ENCODE measurements around the gene PRG2.

The PRG2 gene

GRCh38 chr11:57353852-57354251 is 36.6 kb downstream of the PRG2 start:
- Histone ChIP-seq H3K4me2 (ENCODE audit: low read depth, low read length, poor library complexity, severe bottlenecking) (no peak overlapping the region), H3K9me2 (replicated peaks; ENCODE audit: insufficient read depth, low read length) (no peaks in the 10 kb centered on the region), H3K9me3 (ENCODE audit: insufficient read depth, low read length) (no peaks in the 10 kb centered on the region; the same call in 1 of the 2 replicates), H4K20me1 (ENCODE audit: low read depth, low read length) (no peaks in the 10 kb centered on the region), H3K27me3 (ENCODE audit: low read length) (no peaks in the 10 kb centered on the region), H3K36me3 (ENCODE audit: low read length) (no peaks in the 10 kb centered on the region), H3K9ac (ENCODE audit: low read length) (no peak overlapping the region), H3K4me3 (ENCODE audit: insufficient read depth, low read length, poor library complexity, severe bottlenecking) (no peak overlapping the region), H2AFZ (ENCODE audit: low read depth, low read length, severe bottlenecking) (no peak overlapping the region), H3K27ac (ENCODE audit: low read depth, low read length) (no peak overlapping the region), H3K79me2 (ENCODE audit: insufficient read depth, low read length) (no peaks in the 10 kb centered on the region), H3F3A (ENCODE audit: insufficient read depth) (no peaks in the 10 kb centered on the region)
- TF ChIP-seq CTCF (IDR thresholded peaks at IDR 0.05; ENCODE audit: insufficient read depth, low read length, poor library complexity, severe bottlenecking) = no peak
- TF ChIP-seq EZH2phosphoT487 (conservative IDR thresholded peaks at IDR 0.05; ENCODE audit: low read length) = no peak

GRCh38 chr11:57353446-57353845 is 37.0 kb downstream of the PRG2 start:
- H3K4me2 ChIP-seq (ENCODE audit: low read depth, low read length, poor library complexity, severe bottlenecking) = no peak overlapping the region
- no peak overlapping the region for H2AFZ ChIP-seq (ENCODE audit: low read depth, low read length, severe bottlenecking)
- no peaks in the 10 kb centered on the region for H3K27me3 ChIP-seq (ENCODE audit: low read length)
- no peaks in the 10 kb centered on the region for H3F3A ChIP-seq (ENCODE audit: insufficient read depth)
- no peak for TF ChIP-seq EZH2phosphoT487 (conservative IDR thresholded peaks at IDR 0.05; ENCODE audit: low read length)
- no peak for TF ChIP-seq CTCF (IDR thresholded peaks at IDR 0.05; ENCODE audit: insufficient read depth, low read length, poor library complexity, severe bottlenecking)
- no peak overlapping the region for H3K27ac ChIP-seq (ENCODE audit: low read depth, low read length)
- H3K36me3 ChIP-seq (ENCODE audit: low read length) = no peaks in the 10 kb centered on the region
- H3K79me2 ChIP-seq (ENCODE audit: insufficient read depth, low read length) = no peaks in the 10 kb centered on the region
- H3K4me3 ChIP-seq (ENCODE audit: insufficient read depth, low read length, poor library complexity, severe bottlenecking) = no peak overlapping the region
- H3K9me3 ChIP-seq (ENCODE audit: insufficient read depth, low read length) = no peaks in the 10 kb centered on the region; the same call in 1 of the 2 replicates
- no peaks in the 10 kb centered on the region for H3K9me2 ChIP-seq (replicated peaks; ENCODE audit: insufficient read depth, low read length)
- H3K9ac ChIP-seq (ENCODE audit: low read length) = no peak overlapping the region
- H4K20me1 ChIP-seq (ENCODE audit: low read depth, low read length) = no peaks in the 10 kb centered on the region

- H3K9ac ChIP-seq (ENCODE audit: low read length) = no peak overlapping the region
- no peak for TF ChIP-seq CTCF (IDR thresholded peaks at IDR 0.05; ENCODE audit: insufficient read depth, low read length, poor library complexity, severe bottlenecking)
- TF ChIP-seq EZH2phosphoT487 (conservative IDR thresholded peaks at IDR 0.05; ENCODE audit: low read length) = no peak
- no peak overlapping the region for H3K4me3 ChIP-seq (ENCODE audit: insufficient read depth, low read length, poor library complexity, severe bottlenecking)
- H3K36me3 ChIP-seq (ENCODE audit: low read length) = no peaks in the 10 kb centered on the region
- H3K27me3 ChIP-seq (ENCODE audit: low read length) = no peaks in the 10 kb centered on the region
- H3K27ac ChIP-seq (ENCODE audit: low read depth, low read length) = no peak overlapping the region
- H3K4me2 ChIP-seq (ENCODE audit: low read depth, low read length, poor library complexity, severe bottlenecking) = no peak overlapping the region
- no peak overlapping the region for H2AFZ ChIP-seq (ENCODE audit: low read depth, low read length, severe bottlenecking)
- H3K9me3 ChIP-seq (ENCODE audit: insufficient read depth, low read length) = no peaks in the 10 kb centered on the region; the same call in 1 of the 2 replicates
- H3K79me2 ChIP-seq (ENCODE audit: insufficient read depth, low read length) = no peaks in the 10 kb centered on the region
- no peaks in the 10 kb centered on the region for H3F3A ChIP-seq (ENCODE audit: insufficient read depth)
- H3K9me2 ChIP-seq (replicated peaks; ENCODE audit: insufficient read depth, low read length) = no peaks in the 10 kb centered on the region
- no peaks in the 10 kb centered on the region for H4K20me1 ChIP-seq (ENCODE audit: low read depth, low read length)
These were observed 37.4 kb downstream of the PRG2 start for GRCh38 chr11:57353036-57353435.
